Left ventricle myocardium superior (tissue), 1 donor: ENCODE data around the gene SLC7A6. TPM values are rescaled to one million over a fixed set of nuclear protein-coding genes. Genes with fewer than 3 reads are reported as not detected.

ENCODE experiments used
- ATAC-seq: fragments of 200-7000 bp; cut with Tn5 transposase; one replicate; pipeline ENCODE4 v1.9.1; 2020; ENCODE audit warnings: mild to moderate bottlenecking, moderate library complexity
- DNase-seq: peaks from one replicate; pipeline ENCODE4 v3.0.0-alpha.2; 2020
- intact Hi-C: fragments of 100-400 bp; cut with micrococcal nuclease; formaldehyde crosslinking; loops from one replicate; pipeline ENCODE4 v1.11.0; 2022
- total RNA-seq: library from RNA; stranded (reverse); fragmentation: NEBNext Ultra II Directional; extraction: Animal tissue kit (Norgen Biotek cat#: 25700); gene quantifications from one replicate; pipeline ENCODE4 v1.2.1, GENCODE V29; 2021
- donor health status: DM: no; HTN: yes; CAD: no; lungs with severe emphysema.

Gene SLC7A6
- total RNA-seq, 1 donor from 2014 or later = 38.2 TPM

DNA sequence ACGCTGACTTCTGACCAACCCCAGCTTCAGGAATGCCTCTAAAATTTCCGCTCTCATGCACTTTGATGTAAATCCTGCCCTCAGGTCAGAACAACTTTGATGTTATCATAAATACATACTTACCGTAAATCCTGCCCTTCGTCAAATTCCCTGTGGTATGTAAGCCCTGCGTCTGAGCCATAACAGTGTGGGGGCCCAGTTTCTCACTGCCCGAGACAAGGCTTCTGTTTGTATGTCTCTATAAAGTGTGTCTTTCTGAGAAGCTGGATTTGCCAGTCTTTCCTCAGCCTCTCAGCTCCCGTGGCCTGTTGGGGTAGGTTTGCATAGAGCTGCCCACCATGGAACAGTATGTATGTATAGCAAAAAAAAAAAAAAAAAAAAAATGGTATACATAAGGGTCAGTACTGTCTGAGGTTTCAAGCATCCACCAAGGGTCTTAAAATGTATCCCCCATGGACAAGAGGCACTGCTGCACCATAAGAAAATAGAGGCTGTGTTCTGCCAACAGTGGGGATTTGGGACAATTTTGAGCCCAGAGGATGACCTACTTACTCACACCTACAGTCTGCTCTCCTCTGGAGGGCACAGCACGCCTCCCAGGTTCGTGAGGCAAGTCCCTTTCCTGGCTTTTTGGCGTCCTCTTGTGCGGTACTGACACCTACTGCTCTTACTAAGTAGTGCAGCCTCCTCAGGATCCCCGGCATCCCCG lies 64.0 kb downstream of the SLC7A6 start:
- ATAC-seq (peak; percentile 91), DNase-seq (peak; percentile 78)
- intact Hi-C loops = loop anchor here (5.0 kb wide), 1 partner anchor 86 kb away; no protein-coding TSS in a partner anchor

DNA sequence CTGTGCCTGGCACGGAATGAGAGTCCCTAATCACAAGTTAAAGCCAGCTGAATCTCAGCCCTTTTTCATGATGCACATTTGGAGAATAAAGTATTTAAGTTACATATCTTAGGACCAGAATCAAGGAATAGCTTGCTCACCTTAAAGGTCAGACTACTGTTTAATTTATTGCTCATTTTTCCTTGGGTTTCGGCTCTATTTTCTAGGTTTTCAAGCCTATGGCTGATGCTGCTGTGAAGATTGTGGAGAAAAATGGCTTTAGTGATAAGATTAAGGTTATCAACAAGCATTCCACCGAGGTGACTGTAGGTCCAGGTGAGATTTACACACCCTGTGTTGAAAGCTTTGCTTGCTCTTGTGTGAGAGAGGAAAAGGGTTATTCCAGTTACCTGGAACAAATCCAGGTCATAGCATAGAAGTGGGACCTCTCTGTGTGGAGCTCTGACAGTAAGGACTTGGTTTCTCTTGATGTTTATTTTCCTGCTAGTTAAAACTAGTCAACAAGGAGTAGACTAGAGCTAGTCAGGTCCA lies 64.6 kb downstream of the SLC7A6 start:
- ATAC-seq = no peak
- intact Hi-C loops = loop anchor here (5.0 kb wide), 1 partner anchor 87 kb away; no protein-coding TSS in a partner anchor

DNA sequence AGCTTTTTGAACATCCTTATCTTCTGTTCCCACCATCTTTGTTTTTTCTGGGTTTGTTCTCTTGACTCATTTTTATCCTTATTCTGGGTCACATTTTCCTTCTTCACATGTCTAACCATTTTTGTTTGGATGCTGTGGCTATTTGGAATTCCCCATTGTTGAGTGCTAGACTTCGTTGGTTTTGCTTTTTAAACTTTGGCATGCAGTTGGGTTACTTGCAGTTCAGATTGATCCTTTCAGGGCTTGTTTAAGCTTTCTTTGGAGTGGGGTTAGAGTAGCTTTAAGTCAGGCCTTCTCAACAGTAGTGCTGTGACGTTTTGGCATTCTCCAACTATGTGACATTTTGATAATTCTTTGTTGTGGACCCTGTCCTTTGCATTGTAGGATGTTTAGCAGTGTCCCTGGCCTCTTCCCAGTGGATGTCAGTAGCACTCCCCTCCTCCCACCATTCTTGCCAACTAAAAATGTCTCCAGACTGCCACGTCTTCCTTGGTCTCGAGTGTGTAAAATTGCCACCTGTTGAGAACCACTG lies 67.6 kb downstream of the SLC7A6 start:
- intact Hi-C loops = no loop called here
- no peak for DNase-seq
- ATAC-seq = no peak

More for the DNA sequence above, 64.6 kb downstream of the SLC7A6 start:
- no peak for DNase-seq

DNA sequence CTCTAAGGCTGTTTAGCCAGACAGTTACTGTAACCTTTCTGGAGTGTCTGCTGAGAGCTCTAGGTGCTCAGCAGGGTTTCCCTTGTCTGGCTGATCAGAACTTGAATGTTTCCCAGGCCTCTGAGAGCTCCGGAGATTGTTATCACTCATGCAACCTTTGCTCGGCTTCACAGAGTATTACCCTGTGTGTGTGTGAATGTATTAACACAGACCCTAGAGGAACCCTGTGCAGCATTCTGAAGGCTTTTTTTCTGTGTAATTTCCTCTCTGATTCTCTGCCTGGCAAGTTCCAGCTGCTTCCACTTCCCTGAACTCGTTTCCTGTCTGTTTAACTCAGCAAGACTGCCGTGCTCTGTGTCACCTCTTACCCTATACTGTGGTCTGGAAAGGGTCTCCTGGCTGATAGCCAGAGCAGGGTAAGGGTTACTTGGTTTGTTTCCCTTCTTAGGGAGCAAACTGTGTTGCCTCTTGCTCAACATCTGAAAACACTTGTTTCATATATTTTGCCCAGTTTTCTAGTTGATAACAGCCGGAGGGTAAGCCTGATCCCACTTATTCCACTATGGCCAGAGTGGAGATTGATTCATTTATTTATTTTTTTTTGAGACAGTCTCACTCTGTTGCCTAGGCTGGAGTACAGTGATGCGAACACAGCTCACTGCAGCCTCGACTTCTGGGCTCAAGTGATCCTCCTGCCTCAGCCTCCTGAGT lies 68.2 kb downstream of the SLC7A6 start:
- DNase-seq (no peak), ATAC-seq (peak; percentile 45)
- intact Hi-C loops = no loop called here

DNA sequence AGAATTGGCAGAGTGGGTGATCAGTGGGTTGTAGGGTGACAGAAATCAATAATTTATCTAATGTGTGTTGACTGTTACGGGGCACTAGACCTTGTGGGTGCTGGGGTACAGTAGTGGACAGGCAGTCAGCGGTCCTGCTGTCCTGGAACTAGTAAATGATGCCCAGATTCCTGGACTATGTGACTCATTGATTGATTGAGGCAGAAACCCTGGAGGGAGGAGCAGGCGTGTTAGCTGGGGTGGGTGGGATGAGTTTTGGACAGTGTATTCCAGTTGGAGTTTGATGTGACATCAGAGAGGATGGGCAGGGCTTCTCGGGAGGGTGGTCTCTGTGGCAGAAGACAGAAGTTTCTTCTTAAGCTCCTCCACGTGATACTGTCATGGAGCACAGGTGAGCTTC lies 70.8 kb downstream of the SLC7A6 start:
- intact Hi-C loops = no loop called here

DNA sequence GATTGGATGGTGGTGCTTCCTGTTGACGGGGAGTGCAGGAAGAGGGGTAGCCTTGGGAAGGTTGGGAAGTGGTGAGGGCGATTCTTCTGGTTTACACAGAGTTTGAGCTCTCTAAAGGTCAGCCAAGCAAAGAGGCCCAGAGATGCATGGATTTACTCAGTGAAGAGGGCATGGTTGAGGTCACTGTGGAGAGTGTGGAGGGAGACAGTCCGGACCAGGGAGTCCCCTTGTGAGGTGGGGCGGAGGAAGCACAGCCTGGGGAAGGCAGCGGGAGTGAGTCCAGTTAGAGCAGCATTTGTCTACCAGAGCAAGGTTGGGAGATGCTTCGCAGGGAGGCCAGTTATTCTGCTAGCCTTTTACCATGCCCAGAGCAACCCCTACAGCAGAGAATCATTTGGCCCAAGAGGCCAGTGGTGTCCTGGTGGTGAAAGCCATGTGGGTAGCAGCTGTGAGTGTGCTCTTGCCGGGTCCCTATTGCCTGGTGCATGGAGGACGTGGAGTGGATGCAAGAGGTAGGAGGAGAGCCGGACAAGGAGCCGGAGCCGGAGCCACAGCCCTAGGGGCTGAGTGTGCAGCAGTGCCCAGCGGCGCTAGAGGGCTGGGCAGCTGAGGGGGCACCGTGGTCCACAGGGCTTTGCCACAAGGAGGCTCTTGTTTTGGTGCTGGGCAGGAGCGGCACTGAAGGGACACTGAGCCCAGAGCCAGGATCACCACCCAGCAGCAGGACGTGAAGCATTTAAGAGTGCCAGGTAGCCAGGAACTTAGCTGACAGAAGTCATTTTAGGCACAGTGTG lies 74.2 kb downstream of the SLC7A6 start:
- DNase-seq (no peak), ATAC-seq (no peak)
- intact Hi-C loops = no loop called here

More for the DNA sequence above, 70.8 kb downstream of the SLC7A6 start:
- no peak for DNase-seq
- no peak for ATAC-seq

DNA sequence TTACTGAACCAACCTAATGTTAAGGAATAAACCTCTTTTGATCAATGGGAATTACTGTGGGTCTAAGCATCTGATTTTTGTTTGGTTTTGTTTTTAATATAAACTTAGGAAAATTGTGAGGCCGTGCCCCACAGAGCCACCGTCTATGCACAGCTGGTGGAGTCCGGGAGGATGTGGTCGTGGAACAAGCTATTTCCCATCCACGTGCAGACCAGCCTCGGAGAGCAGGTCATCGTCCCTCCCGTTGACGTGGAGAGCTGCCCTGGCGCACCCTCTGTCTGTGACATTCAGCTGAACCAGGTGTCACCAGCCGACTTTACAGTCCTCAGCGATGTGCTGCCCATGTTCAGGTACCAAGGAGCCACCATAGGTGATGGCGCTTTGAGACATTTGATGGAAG lies 74.9 kb downstream of the SLC7A6 start:
- ATAC-seq = no peak
- intact Hi-C loops = no loop called here
- DNase-seq = no peak

DNA sequence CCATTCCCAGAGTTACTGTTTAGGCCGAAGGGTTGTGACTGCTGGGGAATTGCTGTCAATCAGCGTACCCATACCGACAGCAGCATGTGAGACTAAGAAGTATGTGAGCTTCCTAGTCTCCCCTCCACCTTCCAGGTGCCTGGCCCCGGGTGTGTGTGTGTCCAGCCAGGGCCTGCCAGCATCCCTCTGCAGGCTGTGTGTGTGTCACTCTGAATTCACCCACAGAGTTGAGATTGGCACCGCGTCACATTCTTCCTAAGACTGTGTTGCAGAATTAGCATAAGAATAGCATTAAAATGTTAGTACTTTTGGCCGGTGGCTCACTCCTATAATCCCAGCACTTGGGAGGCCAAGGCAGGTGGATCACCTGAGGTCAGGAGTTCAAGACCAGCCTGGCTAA lies 78.3 kb downstream of the SLC7A6 start:
- intact Hi-C loops = no loop called here
- ATAC-seq = no peak
- no peak for DNase-seq

DNA sequence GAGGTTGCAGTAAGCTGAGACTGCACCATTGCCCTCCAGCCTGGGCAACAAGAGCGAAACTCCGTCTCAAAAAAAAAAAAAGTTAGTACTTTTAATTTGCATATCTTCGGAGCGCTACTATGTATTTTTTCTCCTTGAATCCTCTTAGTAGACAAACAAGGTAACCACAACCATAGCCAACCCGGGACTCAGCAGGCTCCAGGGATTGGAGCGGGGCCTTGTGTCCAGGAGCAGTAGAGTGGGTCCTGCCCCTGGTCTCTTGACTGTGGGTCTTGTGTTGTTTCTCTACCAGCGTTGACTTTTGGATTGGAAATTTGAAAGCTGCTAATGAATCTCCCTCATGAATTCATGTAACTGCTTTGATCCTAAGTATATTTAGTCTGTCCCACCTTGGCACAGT lies 78.8 kb downstream of the SLC7A6 start:
- intact Hi-C loops = no loop called here
- no peak for ATAC-seq
- DNase-seq = no peak

DNA sequence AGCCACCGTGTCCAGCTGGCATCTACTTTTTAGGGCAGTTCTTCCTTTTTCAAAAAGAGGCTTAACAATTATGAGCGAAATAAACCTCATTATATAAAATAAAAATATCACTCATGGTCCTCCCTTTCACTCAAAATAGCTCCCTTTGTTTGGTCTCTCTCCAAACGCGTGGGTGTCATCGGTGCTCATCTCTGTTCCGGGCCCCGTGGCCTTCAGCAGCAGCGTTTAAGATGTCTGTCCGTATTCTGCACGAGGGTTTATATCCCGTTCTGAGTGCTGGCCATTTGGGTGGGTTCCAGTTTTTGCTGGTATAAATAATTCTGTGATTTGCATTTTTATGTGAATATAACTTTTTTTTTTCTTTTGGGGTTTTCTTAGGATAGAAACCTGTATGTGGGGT lies 79.9 kb downstream of the SLC7A6 start:
- ATAC-seq = no peak
- DNase-seq = no peak
- intact Hi-C loops = no loop called here

DNA sequence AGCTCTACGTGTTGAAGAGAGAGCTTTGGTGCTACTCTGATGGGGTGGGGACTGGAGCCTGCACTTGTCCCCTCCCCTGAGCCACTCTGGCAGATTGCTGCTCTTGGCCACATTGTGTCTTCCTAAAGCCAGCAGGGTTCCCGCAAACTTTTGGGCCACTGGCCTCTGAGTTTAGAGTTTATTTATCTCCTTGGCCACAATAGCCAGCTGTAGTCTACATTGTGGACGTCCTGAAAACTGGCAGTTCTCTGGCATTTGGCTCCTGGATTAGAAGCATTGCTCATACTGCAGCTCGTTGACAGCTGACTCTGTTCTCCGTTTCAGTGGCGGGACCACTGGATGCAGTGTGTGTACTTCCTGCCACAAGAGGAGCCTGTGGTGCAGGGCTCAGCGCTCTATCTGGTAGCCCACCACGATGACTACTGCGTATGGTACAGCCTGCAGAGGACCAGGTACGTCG lies 81.1 kb downstream of the SLC7A6 start:
- DNase-seq (no peak), ATAC-seq (peak; percentile 76)
- intact Hi-C loops = no loop called here

DNA sequence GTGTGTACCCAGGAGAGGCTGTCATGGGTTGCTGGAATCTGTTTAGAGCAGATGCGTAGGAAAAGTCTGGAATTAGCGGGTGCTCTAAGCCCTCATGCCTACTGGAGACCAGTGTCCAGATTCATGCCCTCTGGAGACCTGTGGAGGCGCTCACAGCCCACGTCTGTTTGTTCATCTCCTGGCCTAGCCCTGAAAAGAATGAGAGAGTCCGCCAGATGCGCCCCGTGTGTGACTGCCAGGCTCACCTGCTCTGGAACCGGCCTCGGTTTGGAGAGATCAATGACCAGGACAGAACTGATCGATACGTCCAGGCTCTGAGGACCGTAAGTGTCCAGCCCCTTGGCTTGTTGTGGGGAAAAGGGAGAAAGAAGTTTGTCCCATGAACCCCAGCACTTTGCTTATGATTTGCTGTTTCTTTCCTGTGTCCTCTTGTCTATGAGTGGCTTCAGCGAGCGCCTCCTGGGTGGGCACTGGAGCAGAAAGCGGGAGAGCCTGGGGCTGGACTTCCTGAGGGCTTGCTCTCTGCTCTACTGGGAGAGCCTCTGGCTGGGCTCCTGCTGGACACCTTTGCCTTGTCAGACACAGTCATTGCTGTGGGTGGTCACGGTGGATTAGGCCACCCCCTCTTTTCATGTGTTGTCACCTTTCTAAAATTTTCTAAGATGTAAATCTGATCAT lies 81.8 kb downstream of the SLC7A6 start:
- ATAC-seq = no peak
- DNase-seq = no peak
- intact Hi-C loops = no loop called here

DNA sequence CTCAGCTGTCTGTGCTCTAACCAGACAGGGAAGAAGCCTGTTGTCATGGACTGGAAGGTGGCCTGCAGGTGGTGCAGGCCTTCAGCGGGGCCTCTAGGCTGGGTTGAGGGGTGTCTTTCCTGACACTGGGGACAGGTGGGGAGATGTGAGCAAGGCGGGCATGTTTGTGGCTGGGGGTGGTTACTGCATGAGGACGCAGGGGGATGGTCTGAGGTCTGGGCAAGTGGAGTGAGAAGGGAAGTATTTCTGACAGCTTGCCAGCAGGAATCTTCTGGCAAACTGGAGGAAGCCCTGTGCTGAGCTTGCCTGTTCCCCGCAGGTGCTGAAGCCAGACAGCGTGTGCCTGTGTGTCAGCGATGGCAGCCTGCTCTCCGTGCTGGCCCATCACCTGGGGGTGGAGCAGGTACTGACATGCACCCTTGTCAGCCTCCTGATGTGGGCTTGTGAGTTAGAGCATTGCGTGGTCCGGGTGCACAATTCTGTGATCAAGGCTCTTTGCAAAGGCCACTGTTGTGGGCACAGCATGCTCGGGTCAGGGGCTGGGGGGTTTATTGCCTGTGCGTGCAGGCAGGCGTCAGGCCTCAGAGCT lies 82.7 kb downstream of the SLC7A6 start:
- intact Hi-C loops = no loop called here
- no peak for ATAC-seq
- DNase-seq = no peak

DNA sequence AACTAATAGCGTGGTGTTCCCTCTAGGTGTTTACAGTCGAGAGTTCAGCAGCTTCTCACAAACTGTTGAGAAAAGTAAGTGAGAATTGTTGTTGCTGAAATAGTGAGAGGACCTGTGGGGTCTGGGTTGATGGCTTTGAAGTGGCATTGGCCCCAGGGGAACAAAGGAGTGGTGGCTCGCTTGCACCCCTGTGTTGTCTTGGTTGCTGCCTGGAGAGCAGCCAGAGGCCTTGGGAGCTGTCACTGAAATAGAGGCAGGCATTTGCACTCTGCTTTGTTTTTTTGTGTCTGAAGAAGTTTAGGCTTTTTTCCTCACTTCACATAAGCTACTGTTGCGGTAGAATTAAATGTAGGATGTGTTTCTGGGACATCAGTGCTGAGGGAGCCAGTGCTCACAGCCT lies 83.3 kb downstream of the SLC7A6 start:
- DNase-seq (no peak), ATAC-seq (no peak)
- intact Hi-C loops = no loop called here

DNA sequence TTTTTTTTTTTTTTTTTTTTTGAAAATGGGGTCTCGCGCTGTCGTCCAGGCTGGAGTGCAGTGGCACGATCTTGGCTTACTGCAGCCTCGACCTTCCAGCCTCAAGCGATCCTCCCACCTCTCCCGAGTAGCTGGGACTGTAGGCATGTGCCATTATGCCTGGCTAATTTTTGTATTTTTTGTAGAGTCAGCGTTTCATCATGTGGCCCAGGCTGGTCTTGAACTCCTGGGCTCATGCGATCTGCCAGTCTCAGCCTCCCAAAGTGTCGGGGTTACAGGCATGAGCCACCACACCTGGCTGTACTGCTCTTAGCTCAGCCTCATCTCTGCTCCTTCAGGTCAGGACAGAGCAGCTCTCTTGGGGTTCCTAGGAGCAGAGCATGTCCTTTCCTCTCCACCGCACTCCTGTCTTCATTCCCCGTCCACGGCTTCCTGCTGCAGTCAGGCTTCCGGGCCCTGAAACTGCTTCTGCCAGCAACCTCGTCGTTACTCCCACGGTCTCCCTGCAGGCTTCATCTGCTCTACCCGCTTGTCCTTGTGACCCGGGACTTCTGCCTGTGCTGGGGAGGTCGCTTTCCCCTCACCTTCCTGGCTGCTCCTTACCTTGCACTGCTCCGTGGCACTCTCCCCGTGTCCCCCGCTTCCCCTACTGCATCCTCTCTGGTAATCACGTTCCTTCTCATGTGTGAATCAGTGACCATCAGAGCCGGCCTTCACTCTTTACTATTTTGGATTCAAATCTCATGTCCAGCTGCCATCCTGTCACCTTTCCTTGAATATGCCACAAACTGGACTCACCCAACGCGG lies 84.5 kb downstream of the SLC7A6 start:
- intact Hi-C loops = no loop called here
- no peak for DNase-seq
- ATAC-seq = no peak

DNA sequence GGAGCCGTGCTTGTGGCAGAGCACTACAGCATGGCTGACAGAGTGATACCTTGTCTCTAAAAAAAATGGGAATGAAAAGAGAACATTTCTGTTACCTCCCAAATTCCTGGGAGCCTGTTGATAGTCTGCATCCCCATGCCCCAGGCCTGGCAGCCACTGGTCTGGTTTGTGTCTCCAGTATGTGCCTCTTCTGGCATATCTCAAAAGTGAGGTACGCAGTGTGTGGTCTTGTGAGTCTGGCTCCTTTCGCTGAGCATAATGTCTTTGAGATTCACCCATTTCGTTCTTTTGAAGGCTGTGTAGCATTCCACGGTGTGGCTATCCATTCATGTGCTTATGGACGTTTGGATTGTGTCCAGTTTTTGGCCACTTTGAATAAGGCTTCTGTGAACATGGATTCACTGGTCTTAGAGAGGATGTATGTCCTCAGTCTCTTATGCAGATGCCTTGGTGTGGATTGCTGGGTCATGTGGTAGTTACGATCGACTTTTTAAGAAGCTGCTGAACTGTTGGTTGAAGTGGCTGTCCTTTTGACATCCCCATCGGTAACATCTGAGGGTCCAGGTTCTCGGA lies 85.6 kb downstream of the SLC7A6 start:
- ATAC-seq (no peak), DNase-seq (no peak)
- intact Hi-C loops = no loop called here

DNA sequence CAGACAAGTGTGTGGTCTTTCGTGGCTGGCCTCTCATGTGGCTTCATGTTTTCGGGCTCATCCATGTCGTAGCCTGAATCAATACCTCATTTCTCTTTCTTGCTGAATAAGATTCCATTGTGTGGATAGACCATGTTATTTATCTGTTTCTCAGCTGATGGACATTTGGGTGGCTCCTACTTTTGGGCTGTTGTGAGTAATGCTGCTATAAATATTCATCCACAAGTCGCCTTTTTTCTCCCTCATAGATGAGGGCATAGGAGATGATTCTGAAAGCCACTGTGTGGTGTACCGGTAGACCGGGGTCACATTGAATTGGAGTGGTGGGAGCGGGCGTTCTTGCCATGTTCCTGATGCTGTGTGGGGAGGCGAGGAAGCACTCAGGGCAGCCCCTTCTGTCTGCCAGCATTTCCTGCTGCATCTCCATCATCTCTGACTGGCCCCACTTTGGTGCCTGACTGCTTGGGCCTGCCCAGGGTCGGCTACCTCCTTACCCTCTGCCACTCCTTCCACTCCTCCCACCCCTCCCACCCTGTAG lies 86.6 kb downstream of the SLC7A6 start:
- intact Hi-C loops = no loop called here
- no peak for DNase-seq
- no peak for ATAC-seq
